ENCODE data around the gene ST14. TPM values are rescaled to one million over a fixed set of nuclear protein-coding genes. Genes with fewer than 3 reads are reported as not detected.

The ST14 gene
- total RNA-seq, 4 donors from 2014 or later = 0.88 to 15.6 (median 2.8) TPM

GRCh38 chr11:130177782-130178181 is 18.2 kb downstream of the ST14 start:
- intact Hi-C loops (cut with DNase I; ENCODE audit: low total_unique reads) = no loop called here
- Histone ChIP-seq H3K4me1 (no peaks in the 10 kb centered on the region), H3K36me3 (no peaks in the 10 kb centered on the region), H3K27ac (no peak overlapping the region), H3K27me3 (no peaks in the 10 kb centered on the region), H3K4me3 (no peak overlapping the region), H3K9me3 (no peaks in the 10 kb centered on the region)
- TF ChIP-seq, protein P1, sequence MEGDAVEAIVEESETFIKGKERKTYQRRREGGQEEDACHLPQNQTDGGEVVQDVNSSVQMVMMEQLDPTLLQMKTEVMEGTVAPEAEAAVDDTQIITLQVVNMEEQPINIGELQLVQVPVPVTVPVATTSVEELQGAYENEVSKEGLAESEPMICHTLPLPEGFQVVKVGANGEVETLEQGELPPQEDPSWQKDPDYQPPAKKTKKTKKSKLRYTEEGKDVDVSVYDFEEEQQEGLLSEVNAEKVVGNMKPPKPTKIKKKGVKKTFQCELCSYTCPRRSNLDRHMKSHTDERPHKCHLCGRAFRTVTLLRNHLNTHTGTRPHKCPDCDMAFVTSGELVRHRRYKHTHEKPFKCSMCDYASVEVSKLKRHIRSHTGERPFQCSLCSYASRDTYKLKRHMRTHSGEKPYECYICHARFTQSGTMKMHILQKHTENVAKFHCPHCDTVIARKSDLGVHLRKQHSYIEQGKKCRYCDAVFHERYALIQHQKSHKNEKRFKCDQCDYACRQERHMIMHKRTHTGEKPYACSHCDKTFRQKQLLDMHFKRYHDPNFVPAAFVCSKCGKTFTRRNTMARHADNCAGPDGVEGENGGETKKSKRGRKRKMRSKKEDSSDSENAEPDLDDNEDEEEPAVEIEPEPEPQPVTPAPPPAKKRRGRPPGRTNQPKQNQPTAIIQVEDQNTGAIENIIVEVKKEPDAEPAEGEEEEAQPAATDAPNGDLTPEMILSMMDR (IDR thresholded peaks at IDR 0.05) = no peak
- no peak for TF ChIP-seq POLR2A (IDR thresholded peaks at IDR 0.05)
- no peak for DNase-seq

DNA sequence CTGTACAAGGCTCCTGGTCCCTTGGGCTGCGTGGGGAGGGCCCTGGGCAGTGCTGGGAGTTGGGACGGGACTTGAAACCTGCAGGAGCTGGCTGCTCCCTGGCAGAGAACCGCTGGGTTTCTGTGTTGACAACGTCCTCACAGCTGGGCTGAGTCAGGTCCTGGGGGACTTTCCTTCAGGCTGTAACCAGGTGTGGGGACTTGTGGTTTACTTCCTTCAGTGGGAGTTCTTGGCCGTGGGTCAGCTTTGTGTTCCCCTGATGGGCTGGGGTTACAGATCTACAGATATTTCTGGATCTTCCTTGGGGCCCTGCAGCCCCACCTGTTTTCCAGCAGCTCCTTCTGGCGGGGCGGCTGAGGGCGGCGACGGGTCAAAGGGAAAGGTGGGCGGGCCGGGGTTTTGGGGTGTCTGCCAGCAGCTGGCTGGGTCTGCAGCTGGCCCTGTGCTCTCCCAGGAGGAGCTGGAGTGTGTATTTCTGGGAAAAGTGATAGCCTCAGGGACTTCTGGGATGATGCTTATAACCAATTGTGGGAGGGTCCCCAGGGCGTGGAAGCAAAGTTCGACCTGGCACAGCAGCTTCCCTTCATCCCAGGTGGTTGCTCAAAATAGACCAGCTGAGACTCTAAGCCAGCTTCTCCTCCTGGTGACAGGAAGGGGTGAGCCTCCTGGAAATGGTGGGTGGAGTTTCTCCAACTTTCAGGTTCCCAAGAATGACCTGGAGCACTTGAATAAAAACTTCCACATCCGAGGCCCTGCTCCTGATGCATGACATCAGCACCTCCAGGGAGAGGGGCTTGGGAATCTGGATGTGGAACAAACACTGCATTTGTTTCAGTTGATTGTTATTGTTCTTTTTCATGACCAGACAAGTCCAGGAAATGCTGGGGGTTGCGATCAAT is 19.1 kb downstream of the ST14 start:
- H3K27ac ChIP-seq = no peak overlapping the region
- H3K27me3 ChIP-seq = no peaks in the 10 kb centered on the region
- intact Hi-C loops (cut with DNase I; ENCODE audit: low total_unique reads) = no loop called here
- no peak overlapping the region for H3K4me3 ChIP-seq
- H3K9me3 ChIP-seq = no peaks in the 10 kb centered on the region
- TF ChIP-seq, protein P1 (IDR thresholded peaks at IDR 0.05) = no peak
- no peak for TF ChIP-seq POLR2A (IDR thresholded peaks at IDR 0.05)
- H3K36me3 ChIP-seq = no peaks in the 10 kb centered on the region
- no peak for DNase-seq
- H3K4me1 ChIP-seq = no peaks in the 10 kb centered on the region

DNA sequence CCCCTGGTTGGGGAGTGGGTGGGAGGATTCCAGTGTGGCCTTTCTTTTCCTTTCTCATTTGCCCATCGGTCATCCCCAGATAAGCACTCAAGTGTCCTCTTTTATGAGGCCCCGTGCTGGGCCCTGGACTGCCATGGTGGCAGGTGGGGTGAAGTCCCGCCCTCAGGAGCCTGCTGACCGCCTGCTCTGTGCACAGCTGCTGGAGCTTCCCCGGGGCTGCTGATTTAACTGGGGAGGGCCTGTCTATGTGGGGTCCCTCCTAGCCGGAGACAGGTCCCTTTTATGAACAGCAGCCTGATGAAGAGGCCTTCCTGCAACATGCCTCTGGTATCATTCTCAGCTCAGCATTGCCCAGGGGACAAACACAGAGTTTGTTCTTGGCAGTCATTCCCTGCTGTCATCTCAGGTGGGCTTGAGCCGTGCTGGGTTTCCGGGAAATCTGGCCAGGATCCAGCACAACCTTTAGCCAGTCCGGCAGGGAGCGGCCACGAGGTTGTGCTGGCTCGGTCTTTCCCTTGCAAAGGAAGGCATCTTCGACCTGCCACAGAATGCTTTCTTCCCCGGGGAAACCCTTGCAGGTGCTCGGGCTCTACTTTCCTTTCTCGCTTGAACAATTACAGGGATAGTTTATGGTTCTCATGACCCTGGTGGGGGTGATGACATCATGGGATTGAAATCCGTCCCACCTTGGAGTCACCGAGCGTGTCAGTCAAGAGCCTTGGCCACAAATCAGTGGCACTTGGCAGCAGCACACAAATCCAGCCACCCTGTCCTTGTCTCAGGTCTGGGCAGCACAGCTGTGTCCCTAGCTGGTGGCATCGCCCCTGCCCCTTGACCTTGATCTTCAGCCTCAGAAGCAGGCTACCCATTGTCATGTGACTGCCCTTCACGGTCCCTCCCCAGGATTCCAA is 20.1 kb downstream of the ST14 start:
- Histone ChIP-seq H3K9me3 (no peaks in the 10 kb centered on the region), H3K4me3 (no peak overlapping the region), H3K36me3 (no peaks in the 10 kb centered on the region), H3K4me1 (no peaks in the 10 kb centered on the region), H3K27me3 (no peaks in the 10 kb centered on the region), H3K27ac (no peak overlapping the region)
- intact Hi-C loops (cut with DNase I; ENCODE audit: low total_unique reads) = no loop called here
- TF ChIP-seq, protein P1 (IDR thresholded peaks at IDR 0.05) = no peak
- TF ChIP-seq POLR2A (IDR thresholded peaks at IDR 0.05) = no peak
- DNase-seq = no peak

GRCh38 chr11:130180491-130180890 is 20.9 kb downstream of the ST14 start:
- Histone ChIP-seq H3K27me3 (no peaks in the 10 kb centered on the region), H3K4me3 (no peak overlapping the region), H3K9me3 (no peaks in the 10 kb centered on the region), H3K36me3 (no peaks in the 10 kb centered on the region), H3K4me1 (no peaks in the 10 kb centered on the region), H3K27ac (no peak overlapping the region)
- TF ChIP-seq, protein P1 (IDR thresholded peaks at IDR 0.05) = no peak
- TF ChIP-seq POLR2A (IDR thresholded peaks at IDR 0.05) = no peak
- DNase-seq = no peak
- intact Hi-C loops (cut with DNase I; ENCODE audit: low total_unique reads) = no loop called here

- no peaks in the 10 kb centered on the region for H3K9me3 ChIP-seq
- H3K27ac ChIP-seq = no peak overlapping the region
- no peak for TF ChIP-seq POLR2A (IDR thresholded peaks at IDR 0.05)
- TF ChIP-seq, protein P1 (IDR thresholded peaks at IDR 0.05) = no peak
Measured at GRCh38 chr11:130180896-130181294, 21.3 kb downstream of the ST14 start.

More at GRCh38 chr11:130180896-130181294, 21.3 kb downstream of the ST14 start:
- no peak overlapping the region for H3K4me3 ChIP-seq
- H3K36me3 ChIP-seq = no peaks in the 10 kb centered on the region
- intact Hi-C loops (cut with DNase I; ENCODE audit: low total_unique reads) = no loop called here
- H3K27me3 ChIP-seq = no peaks in the 10 kb centered on the region
- no peaks in the 10 kb centered on the region for H3K4me1 ChIP-seq
- DNase-seq = no peak
